NCI-H1436 treated with DMSO at 0.1 percent for 48 hours (cell line): ENCODE results near the gene SYF2.

ENCODE experiments used
- DNase-seq: peaks from one replicate; lab custom pipeline; 2025; lab: John Stamatoyannopoulos, UW

The SYF2 gene

GRCh38 chr1:25183126-25183980, 48.9 kb downstream of the SYF2 start:
- DNase-seq = no peak

GRCh38 chr1:25182629-25183028, 49.7 kb downstream of the SYF2 start:
- DNase-seq = no peak

- no peak for DNase-seq
These were observed 51.3 kb downstream of the SYF2 start for GRCh38 chr1:25180996-25181395.

- no peak for DNase-seq
These were observed 53.3 kb downstream of the SYF2 start for GRCh38 chr1:25178917-25179561.

GRCh38 chr1:25174730-25175612, 57.3 kb downstream of the SYF2 start:
- DNase-seq = no peak

- DNase-seq = no peak
These were observed 58.0 kb downstream of the SYF2 start for GRCh38 chr1:25174363-25174729.

GRCh38 chr1:25173809-25174340, 58.4 kb downstream of the SYF2 start:
- DNase-seq = no peak
